Activated CD4-positive, alpha-beta memory T cell treated with anti-CD3 and anti-CD28 coated beads for 36 hours (primary cell): Measurements from ENCODE around the gene CACNA1S. TPM values are rescaled to one million over a fixed set of nuclear protein-coding genes. Genes with fewer than 3 reads are reported as not detected.

Experiments used
- CTCF ChIA-PET: fragments of 350-600 bp; sonication (Branson Sonifier 250); formaldehyde crosslinking; loops from one replicate; lab custom pipeline; 2021; ENCODE audit warnings: antibody characterized with exemption, inconsistent platforms; lab: Charles Lee
- POLR2A ChIA-PET: fragments of 350-600 bp; sonication (Branson Sonifier 250); formaldehyde crosslinking; loops from one replicate; lab custom pipeline; 2021; ENCODE audit warnings: antibody characterized with exemption; lab: Charles Lee
- DNase-seq: peaks from one replicate; pipeline ENCODE4 v3.0.0-alpha.2; 2020
- H3K27ac Mint-ChIP-seq: one replicate; pipeline ENCODE4 v1.8.0; 2021; ENCODE audit warnings: mixed read lengths
- H3K27me3 Mint-ChIP-seq: one replicate; pipeline ENCODE4 v1.8.0; 2021; ENCODE audit warnings: mixed read lengths
- H3K36me3 Mint-ChIP-seq: one replicate; pipeline ENCODE4 v1.8.0; 2021; ENCODE audit warnings: mixed read lengths
- H3K4me1 Mint-ChIP-seq: one replicate; pipeline ENCODE4 v1.8.0; 2021; ENCODE audit warnings: low read depth, mixed read lengths
- H3K4me3 Mint-ChIP-seq: one replicate; pipeline ENCODE4 v1.8.0; 2021; ENCODE audit warnings: mild to moderate bottlenecking, mixed read lengths
- H3K9me3 Mint-ChIP-seq: one replicate; pipeline ENCODE4 v1.8.0; 2021; ENCODE audit warnings: mixed read lengths
- intact Hi-C: fragments of 100-400 bp; cut with micrococcal nuclease; formaldehyde crosslinking; loops from one replicate; pipeline ENCODE4 v1.15.1; 2023
- total RNA-seq, 2 experiments: library from RNA; stranded (reverse); gene quantifications; one replicate each; pipeline ENCODE4 v1.2.3, GENCODE V29; 2021

CACNA1S gene
- total RNA-seq, 2 experiments from 2014 or later = not detected

DNA sequence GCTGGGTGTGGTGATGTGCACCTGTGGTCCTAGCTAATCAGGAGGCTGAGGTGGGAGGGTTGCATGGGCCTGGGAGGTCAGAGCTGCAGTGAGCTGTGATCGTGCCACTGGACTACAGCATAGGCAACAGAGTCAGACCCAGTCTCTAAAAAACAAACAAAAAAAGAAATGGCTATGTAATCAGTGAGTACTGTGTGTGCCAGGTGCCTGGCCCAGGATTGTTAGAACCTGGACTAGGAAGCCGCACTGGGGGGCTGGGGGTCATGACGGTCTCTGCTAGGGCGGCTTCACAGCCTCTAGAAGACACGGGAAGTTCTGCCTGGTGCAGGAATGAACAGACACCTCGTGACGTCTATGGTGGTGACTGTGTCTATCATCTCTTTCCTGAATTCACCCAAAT, 33.6 kb upstream of the CACNA1S start:
- intact Hi-C loops = no loop called here
- Mint-ChIP-seq H3K4me3 (no peak overlapping the region), H3K4me1 (no peaks in the 10 kb centered on the region), H3K9me3 (no peaks in the 10 kb centered on the region), H3K36me3 (peaks cover 4% of the 10 kb centered on the region), H3K27ac (no peak overlapping the region), H3K27me3 (no peaks in the 10 kb centered on the region)
- no peak for DNase-seq
- ChIA-PET POLR2A (interaction anchor here (1.7 kb wide), 1 partner anchor 8 kb away, joined by 5 read pairs; the partner anchor contains the start of gene TMEM9), CTCF (interaction anchor here (1.0 kb wide), 1 partner anchor 77 kb away, joined by 3 read pairs; no protein-coding TSS in a partner anchor)

DNA sequence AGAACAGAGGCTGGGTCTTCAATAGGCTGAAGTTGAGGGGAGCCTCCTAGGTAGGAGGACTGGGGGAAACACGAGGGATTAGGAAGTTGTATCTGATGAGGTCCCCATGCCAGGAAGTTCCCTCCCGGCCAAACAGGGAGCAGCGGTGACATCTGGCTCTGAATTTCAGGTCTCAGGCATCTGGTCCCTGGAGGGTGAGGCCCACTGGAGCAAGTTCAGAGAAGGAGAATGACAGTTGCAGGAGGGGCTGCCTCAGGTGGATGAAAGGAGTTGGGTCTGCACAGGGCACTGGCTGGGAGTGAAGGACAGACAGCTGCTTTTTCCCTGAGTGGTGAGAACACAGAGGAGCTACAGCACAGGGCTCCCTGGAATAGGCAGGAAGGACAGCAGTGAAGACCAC, 32.9 kb upstream of the CACNA1S start:
- H3K36me3 Mint-ChIP-seq = peaks cover 3% of the 10 kb centered on the region
- no peaks in the 10 kb centered on the region for H3K4me1 Mint-ChIP-seq
- ChIA-PET POLR2A (interaction anchor here (1.7 kb wide), 1 partner anchor 9 kb away, joined by 5 read pairs; the partner anchor contains the start of gene TMEM9), CTCF (interaction anchor here (1.0 kb wide), 1 partner anchor 78 kb away, joined by 3 read pairs; no protein-coding TSS in a partner anchor)
- DNase-seq = no peak
- no peak overlapping the region for H3K27ac Mint-ChIP-seq
- no peak overlapping the region for H3K4me3 Mint-ChIP-seq
- intact Hi-C loops = no loop called here
- no peaks in the 10 kb centered on the region for H3K9me3 Mint-ChIP-seq
- no peaks in the 10 kb centered on the region for H3K27me3 Mint-ChIP-seq

DNA sequence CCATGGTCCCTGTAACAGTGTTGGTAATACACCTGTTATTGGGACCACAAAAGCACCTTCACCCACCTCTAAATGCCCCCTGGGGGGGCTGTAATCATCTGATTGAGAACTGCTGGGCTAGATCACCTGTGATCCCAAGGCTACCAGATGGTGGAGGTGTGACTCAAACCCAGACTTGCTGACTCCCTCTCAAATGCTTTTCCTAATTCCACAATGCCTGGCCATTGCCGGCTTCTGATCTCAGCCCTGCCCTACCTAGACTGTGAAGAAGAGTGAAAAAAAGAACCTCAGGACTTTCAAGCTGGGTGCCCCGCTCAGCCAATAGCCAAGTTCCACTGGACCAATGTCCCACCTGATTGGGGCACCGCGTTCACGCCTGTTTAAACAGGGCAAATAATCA, 32.5 kb upstream of the CACNA1S start:
- no peaks in the 10 kb centered on the region for H3K9me3 Mint-ChIP-seq
- no peak overlapping the region for H3K27ac Mint-ChIP-seq
- no peaks in the 10 kb centered on the region for H3K4me1 Mint-ChIP-seq
- no peak for DNase-seq
- ChIA-PET CTCF (no interaction called here), POLR2A (no interaction called here)
- H3K36me3 Mint-ChIP-seq = peaks cover 3% of the 10 kb centered on the region
- no peak overlapping the region for H3K4me3 Mint-ChIP-seq
- H3K27me3 Mint-ChIP-seq = no peaks in the 10 kb centered on the region
- intact Hi-C loops = no loop called here

DNA sequence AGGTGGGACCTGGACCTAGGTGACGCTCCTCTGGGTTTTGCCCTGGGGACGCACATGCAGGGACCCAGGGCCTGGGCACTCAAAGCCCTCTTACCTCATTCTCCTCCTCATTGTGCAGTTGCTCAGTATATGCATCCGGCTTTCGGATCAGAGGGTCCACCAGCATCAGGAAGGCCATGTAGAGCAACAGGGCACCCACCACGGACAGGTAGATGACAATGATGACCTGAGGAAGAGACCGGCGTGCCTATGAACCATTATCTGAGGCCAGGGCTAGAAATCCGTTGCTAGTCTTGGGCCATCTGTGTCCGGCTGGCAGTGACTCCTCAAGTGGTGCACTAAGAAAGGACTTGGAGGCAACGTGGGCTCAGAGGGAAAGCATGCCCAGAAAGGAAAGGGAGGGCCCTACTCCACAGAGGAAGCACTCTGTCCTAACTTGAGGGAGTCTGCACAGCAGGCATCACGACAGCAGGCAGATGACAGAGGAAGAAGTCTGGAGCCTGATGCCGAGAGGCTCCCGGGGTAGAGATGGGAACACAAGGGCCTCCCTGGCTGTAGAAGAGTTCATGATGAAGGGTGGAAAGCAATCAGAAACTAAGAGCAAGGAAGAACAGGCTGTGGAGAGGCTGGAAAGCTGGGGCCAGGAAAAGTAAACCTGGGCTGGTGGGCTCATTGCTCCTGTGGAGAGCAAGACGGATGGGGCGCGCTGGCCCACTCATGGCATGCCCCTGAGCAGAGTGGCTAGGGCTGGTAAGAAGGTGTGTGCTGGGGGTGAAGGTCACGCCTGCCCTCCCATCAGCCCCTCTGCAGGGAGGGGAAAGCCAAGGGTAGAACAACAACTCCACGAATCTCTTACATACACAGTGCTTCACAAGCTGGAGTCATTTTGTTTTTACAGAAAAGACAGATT, 31.8 kb upstream of the CACNA1S start:
- intact Hi-C loops = no loop called here
- Mint-ChIP-seq H3K4me3 (no peak overlapping the region), H3K36me3 (peaks cover 3% of the 10 kb centered on the region), H3K27me3 (no peaks in the 10 kb centered on the region), H3K27ac (no peak overlapping the region), H3K4me1 (no peaks in the 10 kb centered on the region), H3K9me3 (no peaks in the 10 kb centered on the region)
- DNase-seq = no peak
- POLR2A ChIA-PET = interaction anchor here (0.6 kb wide), 1 partner anchor 773 kb away, joined by 3 read pairs; no protein-coding TSS in a partner anchor
- CTCF ChIA-PET = no interaction called here

DNA sequence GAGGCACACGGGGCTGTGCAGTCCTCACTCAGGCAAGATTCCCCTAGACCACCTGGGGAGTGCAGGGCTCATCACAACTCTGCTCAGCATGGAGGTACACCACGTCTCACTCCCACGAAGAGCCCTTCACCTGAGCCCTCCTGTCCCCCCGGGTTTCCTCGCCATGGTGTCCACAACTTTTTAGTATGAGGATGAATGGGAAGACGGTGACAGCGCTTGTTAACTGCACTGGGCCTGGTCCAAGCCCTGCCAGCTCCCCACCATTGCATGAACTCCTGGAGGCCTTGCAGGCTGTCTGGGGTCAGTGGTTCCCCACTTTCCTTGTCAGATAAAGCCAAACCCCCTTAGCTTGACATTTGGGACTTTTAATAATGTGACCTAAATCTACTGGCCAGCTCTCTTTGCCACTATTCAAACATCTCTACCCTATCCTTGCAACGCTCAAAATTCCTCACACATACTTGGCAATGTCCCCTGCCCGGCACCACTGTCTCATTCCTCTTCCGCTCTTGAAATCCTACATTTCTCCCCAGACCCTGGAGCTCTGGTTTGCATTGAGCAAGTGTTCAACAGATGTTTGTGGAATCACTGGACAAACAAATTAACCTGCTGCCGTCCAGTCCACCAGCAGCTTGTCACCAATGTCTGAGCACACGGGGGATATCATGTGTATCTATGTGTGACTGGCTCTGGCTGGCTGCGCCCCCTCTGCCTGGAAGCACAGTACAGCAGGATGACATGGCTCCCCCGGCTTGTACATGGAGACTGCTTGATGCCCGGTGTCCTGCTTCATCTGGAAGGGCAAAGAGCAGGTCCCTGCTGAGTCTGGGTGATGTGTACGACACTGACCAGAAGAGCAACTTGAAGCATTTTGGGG, 30.9 kb upstream of the CACNA1S start:
- Mint-ChIP-seq H3K9me3 (no peaks in the 10 kb centered on the region), H3K27ac (no peak overlapping the region), H3K4me1 (no peaks in the 10 kb centered on the region), H3K27me3 (no peaks in the 10 kb centered on the region), H3K36me3 (peaks cover 3% of the 10 kb centered on the region), H3K4me3 (no peak overlapping the region)
- POLR2A ChIA-PET = interaction anchor here (0.6 kb wide), 1 partner anchor 774 kb away, joined by 3 read pairs; no protein-coding TSS in a partner anchor
- intact Hi-C loops = no loop called here
- CTCF ChIA-PET = no interaction called here
- no peak for DNase-seq

DNA sequence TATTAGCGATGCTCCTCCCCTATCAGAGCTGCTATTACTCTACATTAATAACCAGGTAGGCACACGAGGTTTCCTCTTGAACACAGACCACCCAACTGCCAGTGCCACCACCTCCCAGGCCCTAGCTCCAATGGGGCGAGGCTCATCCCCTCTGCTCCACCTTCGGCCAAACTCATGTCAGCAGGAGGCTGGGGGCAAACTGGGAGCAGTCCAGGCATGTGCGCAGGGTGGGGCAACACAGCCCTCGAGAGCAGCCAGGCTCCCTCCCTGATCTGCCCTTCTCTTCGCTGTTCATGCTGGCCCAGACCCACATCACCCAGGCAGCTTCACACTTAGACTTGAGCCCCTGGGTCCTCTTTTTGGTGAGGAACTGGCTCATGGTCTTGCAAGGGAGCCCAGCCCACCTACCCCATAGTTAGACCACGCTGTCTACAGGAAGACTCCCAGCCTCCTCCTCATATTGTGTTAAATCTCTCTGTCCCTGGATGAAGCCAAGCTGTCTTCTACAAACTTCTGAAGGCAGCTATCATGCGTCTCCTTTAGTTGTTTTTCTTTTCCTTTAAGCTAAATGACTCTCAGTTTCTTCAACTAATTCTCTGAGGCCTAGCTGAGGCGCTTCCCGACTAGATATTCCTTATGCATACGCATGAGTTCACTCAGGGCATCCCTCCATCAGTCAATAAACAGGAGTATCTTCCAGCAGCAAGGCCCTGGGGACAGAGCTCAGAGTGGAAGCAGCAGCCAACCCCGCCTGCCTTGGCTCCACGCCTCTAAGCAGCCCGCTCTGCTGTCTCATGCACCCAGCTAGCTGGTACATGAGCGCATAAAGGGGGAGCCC, 30.0 kb upstream of the CACNA1S start:
- peaks cover 3% of the 10 kb centered on the region for H3K36me3 Mint-ChIP-seq
- intact Hi-C loops = no loop called here
- H3K9me3 Mint-ChIP-seq = no peaks in the 10 kb centered on the region
- H3K4me1 Mint-ChIP-seq = no peaks in the 10 kb centered on the region
- no peak for DNase-seq
- H3K27me3 Mint-ChIP-seq = no peaks in the 10 kb centered on the region
- POLR2A ChIA-PET = no interaction called here
- no peak overlapping the region for H3K4me3 Mint-ChIP-seq
- CTCF ChIA-PET = interaction anchor here (0.5 kb wide), 1 partner anchor 590 kb away, joined by 3 read pairs; no protein-coding TSS in a partner anchor
- no peak overlapping the region for H3K27ac Mint-ChIP-seq

DNA sequence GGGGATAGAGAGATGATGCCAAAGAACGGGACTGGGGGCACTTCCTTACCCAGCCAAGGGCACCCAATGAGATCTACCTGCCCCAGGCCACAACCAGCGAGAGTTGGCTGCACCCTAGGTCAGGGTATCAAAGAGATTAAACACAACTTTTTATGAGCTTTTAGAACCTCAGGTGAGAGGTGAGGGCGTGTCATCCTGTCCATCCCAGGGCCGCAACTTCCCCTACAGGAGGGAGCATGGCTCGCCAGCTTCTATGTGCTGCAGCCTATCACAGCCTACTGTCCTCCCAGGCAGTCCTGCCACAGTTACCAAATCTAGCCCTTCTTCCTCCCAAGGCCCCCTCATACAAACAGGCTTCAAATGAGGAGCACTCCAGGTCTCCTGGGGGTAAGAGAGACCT, 29.2 kb upstream of the CACNA1S start:
- no peak overlapping the region for H3K27ac Mint-ChIP-seq
- ChIA-PET POLR2A (no interaction called here), CTCF (no interaction called here)
- no peak for DNase-seq
- peaks cover 3% of the 10 kb centered on the region for H3K36me3 Mint-ChIP-seq
- no peaks in the 10 kb centered on the region for H3K4me1 Mint-ChIP-seq
- H3K27me3 Mint-ChIP-seq = no peaks in the 10 kb centered on the region
- intact Hi-C loops = no loop called here
- H3K4me3 Mint-ChIP-seq = no peak overlapping the region
- no peaks in the 10 kb centered on the region for H3K9me3 Mint-ChIP-seq

DNA sequence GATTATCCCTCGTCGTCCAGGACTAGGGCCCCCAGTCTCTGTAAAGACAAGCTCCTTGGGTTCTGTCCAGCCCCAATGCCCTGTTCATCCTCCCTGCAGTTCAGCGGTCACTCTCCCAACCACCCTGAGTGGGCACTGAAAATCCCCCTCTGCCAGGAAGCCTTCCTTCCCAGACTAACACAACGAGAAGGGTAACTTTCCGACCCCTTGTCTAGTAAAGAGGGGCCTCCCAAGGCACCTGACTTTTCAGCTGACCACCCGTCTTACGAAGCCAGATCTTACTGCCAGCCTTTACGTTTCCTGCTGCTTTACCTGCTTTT, 28.7 kb upstream of the CACNA1S start:
- Mint-ChIP-seq H3K27ac (no peak overlapping the region), H3K27me3 (no peaks in the 10 kb centered on the region), H3K4me3 (no peak overlapping the region), H3K4me1 (no peaks in the 10 kb centered on the region), H3K9me3 (no peaks in the 10 kb centered on the region), H3K36me3 (peaks cover 3% of the 10 kb centered on the region)
- POLR2A ChIA-PET = no interaction called here
- intact Hi-C loops = no loop called here
- no peak for DNase-seq
- CTCF ChIA-PET = interaction anchor here (1.1 to 1.3 kb wide), 2 partner anchors 8 to 82 kb away, joined by 3 read pairs; no protein-coding TSS in a partner anchor

DNA sequence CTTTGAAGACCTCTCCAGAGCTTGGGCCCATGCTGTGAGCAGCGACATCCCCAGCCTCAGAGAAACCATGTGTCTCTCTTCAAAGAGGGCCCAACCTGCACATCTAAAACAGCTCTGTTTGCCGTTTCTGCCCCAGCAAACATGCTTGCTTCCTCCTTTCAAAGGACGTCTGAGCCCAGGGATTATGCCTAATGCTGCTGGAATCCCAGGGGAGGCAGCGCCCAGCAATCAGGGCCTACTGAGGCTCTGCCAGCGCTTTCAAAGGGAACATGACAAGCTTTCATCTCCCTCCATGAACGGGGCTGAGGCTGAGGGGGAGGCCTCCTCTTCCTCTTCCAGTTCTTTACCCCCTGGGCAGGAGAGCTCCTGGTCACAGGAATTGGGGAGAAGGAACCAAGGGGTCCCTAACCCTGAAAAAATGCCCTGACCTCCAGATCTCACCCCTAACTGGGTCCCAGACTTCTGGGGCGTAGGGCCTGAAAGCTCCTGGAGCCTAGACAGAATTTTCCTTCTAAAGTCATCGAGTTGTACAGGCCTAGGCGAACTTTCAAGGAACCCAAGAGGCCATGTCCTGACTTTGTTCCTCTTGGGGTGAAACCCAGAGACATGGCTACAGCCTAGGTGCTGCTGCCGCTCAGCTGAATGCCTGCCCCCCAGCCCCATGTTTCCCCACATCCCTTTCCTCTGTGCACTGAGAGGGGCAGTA, 28.2 kb upstream of the CACNA1S start:
- Mint-ChIP-seq H3K4me3 (no peak overlapping the region), H3K27me3 (no peaks in the 10 kb centered on the region), H3K9me3 (no peaks in the 10 kb centered on the region), H3K4me1 (no peaks in the 10 kb centered on the region), H3K36me3 (peaks cover 6% of the 10 kb centered on the region), H3K27ac (no peak overlapping the region)
- CTCF ChIA-PET = interaction anchor here (1.1 to 1.3 kb wide), 2 partner anchors 9 to 83 kb away, joined by 3 read pairs; no protein-coding TSS in a partner anchor
- DNase-seq = no peak
- POLR2A ChIA-PET = no interaction called here
- intact Hi-C loops = no loop called here

DNA sequence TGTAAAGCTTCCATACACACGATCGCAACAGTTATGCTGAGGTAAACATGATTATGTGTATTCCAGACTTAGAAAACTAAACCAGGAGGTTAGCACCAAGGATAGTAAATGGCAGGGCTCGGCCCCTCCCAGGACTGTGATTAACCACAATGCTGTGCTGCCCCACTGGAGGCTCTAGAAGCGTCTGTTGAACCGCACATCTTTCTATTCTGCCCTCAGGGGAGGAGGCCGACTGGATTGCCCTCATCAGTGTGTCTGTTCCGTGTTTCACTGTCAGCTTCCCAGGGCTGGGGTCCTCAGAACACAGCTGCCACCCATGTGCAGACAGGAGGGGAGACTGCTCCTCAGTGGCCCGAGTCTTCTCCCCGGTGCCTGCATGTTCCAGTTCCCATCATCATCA, 27.5 kb upstream of the CACNA1S start:
- DNase-seq = no peak
- no peak overlapping the region for H3K27ac Mint-ChIP-seq

DNA sequence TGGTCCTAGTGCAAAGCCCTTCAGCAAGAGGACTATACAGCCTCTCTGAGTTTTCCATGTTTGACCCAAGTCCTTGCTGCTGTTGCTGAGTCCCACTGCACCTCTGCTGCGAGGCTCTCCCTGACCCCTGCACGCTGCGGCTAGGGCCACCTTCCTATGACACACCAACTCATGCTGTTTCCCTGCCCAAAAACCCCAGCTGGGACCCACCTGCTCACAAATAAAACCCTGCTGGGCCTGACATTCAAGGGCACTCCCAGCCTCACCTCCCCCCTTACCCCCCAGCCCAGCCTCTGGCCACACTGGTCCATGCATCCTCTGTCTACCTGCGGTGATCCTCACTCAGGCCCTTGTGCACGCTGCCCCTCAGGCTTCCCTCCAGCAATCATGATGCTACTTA, 27.1 kb upstream of the CACNA1S start:
- H3K36me3 Mint-ChIP-seq = peaks cover 6% of the 10 kb centered on the region
- no peak overlapping the region for H3K4me3 Mint-ChIP-seq
- ChIA-PET POLR2A (no interaction called here), CTCF (interaction anchor here (3.2 kb wide), 1 partner anchor 20 kb away, joined by 14 read pairs; no protein-coding TSS in a partner anchor)
- H3K27ac Mint-ChIP-seq = no peak overlapping the region
- no peaks in the 10 kb centered on the region for H3K4me1 Mint-ChIP-seq
- no peaks in the 10 kb centered on the region for H3K27me3 Mint-ChIP-seq
- intact Hi-C loops = no loop called here
- no peak for DNase-seq
- no peaks in the 10 kb centered on the region for H3K9me3 Mint-ChIP-seq

More for the DNA sequence above, 27.5 kb upstream of the CACNA1S start:
- H3K9me3 Mint-ChIP-seq = no peaks in the 10 kb centered on the region
- no peaks in the 10 kb centered on the region for H3K4me1 Mint-ChIP-seq
- ChIA-PET POLR2A (no interaction called here), CTCF (interaction anchor here (1.1 to 1.3 kb wide), 2 partner anchors 9 to 83 kb away, joined by 3 read pairs; no protein-coding TSS in a partner anchor)
- no peaks in the 10 kb centered on the region for H3K27me3 Mint-ChIP-seq
- peaks cover 6% of the 10 kb centered on the region for H3K36me3 Mint-ChIP-seq
- no peak overlapping the region for H3K4me3 Mint-ChIP-seq
- intact Hi-C loops = no loop called here
